ENCODE results near the gene MSS51. TPM values are rescaled to one million over a fixed set of nuclear protein-coding genes. Genes with fewer than 3 reads are reported as not detected.

MSS51 gene
- total RNA-seq, 1 donor from 2014 or later = 1.5 TPM

- H3K27ac ChIP-seq = no peak overlapping the region
- H3K9me3 ChIP-seq = no peaks in the 10 kb centered on the region
- H3K4me1 ChIP-seq = no peaks in the 10 kb centered on the region
- no peaks in the 10 kb centered on the region for H3K27me3 ChIP-seq
- no peak overlapping the region for H3K4me3 ChIP-seq
- no peak for DNase-seq (ENCODE audit: extremely low spot score in 2 of 2)
- peaks cover 0 to 49% of the 10 kb centered on the region in 2 donors for H3K36me3 ChIP-seq
- no peak for TF ChIP-seq CTCF (IDR thresholded peaks at IDR 0.05)
- TF ChIP-seq POLR2AphosphoS5 (IDR thresholded peaks at IDR 0.05; ENCODE audit: insufficient read depth in 1 of 2, low read depth in 1 of 2) = no peak
- TF ChIP-seq POLR2A (IDR thresholded peaks at IDR 0.05) = no peak
- intact Hi-C loops (cut with DNase I) = no loop called here
Measured at GRCh38 chr10:73465978-73466726, 32.8 kb upstream of the MSS51 start.

GRCh38 chr10:73460897-73461296 is 27.5 kb upstream of the MSS51 start:
- intact Hi-C loops (cut with DNase I) = no loop called here
- H3K27me3 ChIP-seq = no peaks in the 10 kb centered on the region
- H3K4me3 ChIP-seq = no peak overlapping the region
- H3K36me3 ChIP-seq = peaks cover 0 to 17% of the 10 kb centered on the region in 2 donors
- TF ChIP-seq POLR2A (IDR thresholded peaks at IDR 0.05) = no peak
- no peak for TF ChIP-seq CTCF (IDR thresholded peaks at IDR 0.05)
- no peak for TF ChIP-seq POLR2AphosphoS5 (IDR thresholded peaks at IDR 0.05; ENCODE audit: insufficient read depth in 1 of 2, low read depth in 1 of 2)
- no peaks in the 10 kb centered on the region for H3K4me1 ChIP-seq
- DNase-seq (ENCODE audit: extremely low spot score in 2 of 2) = no peak
- H3K9me3 ChIP-seq = no peaks in the 10 kb centered on the region
- H3K27ac ChIP-seq = no peak overlapping the region

- DNase-seq (ENCODE audit: extremely low spot score in 2 of 2) = no peak
- TF ChIP-seq POLR2AphosphoS5 (IDR thresholded peaks at IDR 0.05; ENCODE audit: insufficient read depth in 1 of 2, low read depth in 1 of 2) (no peak), CTCF (IDR thresholded peaks at IDR 0.05) (no peak), POLR2A (IDR thresholded peaks at IDR 0.05) (no peak)
- Histone ChIP-seq H3K27ac (no peak overlapping the region), H3K27me3 (no peaks in the 10 kb centered on the region), H3K36me3 (peaks cover 0 to 10% of the 10 kb centered on the region in 2 donors), H3K4me3 (no peak overlapping the region), H3K9me3 (no peaks in the 10 kb centered on the region), H3K4me1 (no peaks in the 10 kb centered on the region)
- intact Hi-C loops (cut with DNase I) = no loop called here
Measured at GRCh38 chr10:73459683-73460314, 26.4 kb upstream of the MSS51 start.

- Histone ChIP-seq H3K36me3 (peaks cover 0 to 21% of the 10 kb centered on the region in 2 donors), H3K9me3 (no peaks in the 10 kb centered on the region), H3K27ac (no peak overlapping the region), H3K4me1 (no peaks in the 10 kb centered on the region), H3K4me3 (no peak overlapping the region), H3K27me3 (no peaks in the 10 kb centered on the region)
- DNase-seq (ENCODE audit: extremely low spot score in 2 of 2) = no peak
- intact Hi-C loops (cut with DNase I) = no loop called here
- TF ChIP-seq POLR2A (IDR thresholded peaks at IDR 0.05) = no peak
- no peak for TF ChIP-seq POLR2AphosphoS5 (IDR thresholded peaks at IDR 0.05; ENCODE audit: insufficient read depth in 1 of 2, low read depth in 1 of 2)
- no peak for TF ChIP-seq CTCF (IDR thresholded peaks at IDR 0.05)
Measured at GRCh38 chr10:73456187-73456890, 23.0 kb upstream of the MSS51 start.

All from vagina (tissue), 2 donors.